GM12878 (cell line): Measurements from ENCODE around the gene CCDC149. TPM values are rescaled to one million over a fixed set of nuclear protein-coding genes. Genes with fewer than 3 reads are reported as not detected.

Source experiments
- ATAC-seq: fragments of 200-7000 bp; cut with Tn5 transposase; 3 replicates; pipeline ENCODE4 v1.9.1; 2020; ENCODE audit warnings: mild to moderate bottlenecking, moderate library complexity
- BruUV-seq: library from RNA; stranded (reverse); fragments of 400-500 nt; replicated peaks from 2 replicates; lab custom pipeline; 2021; lab: Mats Ljungman, UMichigan
- CTCF ChIA-PET: fragments of 300-600 bp; sonication (Branson Sonifier 250); formaldehyde crosslinking; extraction: SDS; loops from one replicate; lab custom pipeline; 2021; ENCODE audit warnings: inconsistent platforms; lab: Yijun Ruan, JAX
- POLR2A ChIA-PET: fragments of 350-600 bp; formaldehyde crosslinking; extraction: SDS; loops from one replicate; lab custom pipeline; 2021; ENCODE audit warnings: inconsistent platforms; lab: Charles Lee
- RAD21 ChIA-PET: fragments of 300-600 bp; sonication (Branson Sonifier 250); formaldehyde crosslinking; loops from one replicate; lab custom pipeline; 2023; ENCODE audit warnings: antibody characterized with exemption; ENCODE audit not compliant: unreplicated experiment; lab: Charles Lee
- SMC1A ChIA-PET: fragments of 300-600 bp; sonication (Branson Sonifier 250); formaldehyde crosslinking; loops from one replicate; lab custom pipeline; 2023; ENCODE audit not compliant: unreplicated experiment, uncharacterized antibody; lab: Charles Lee
- DNase-seq: peaks from one replicate; pipeline ENCODE4 v3.0.0-alpha.2; 2011; ENCODE audit warnings: low read depth, low spot score
- FAIRE-seq: peaks from 3 replicates; lab custom pipeline; 2011; peaks lifted over from hg19 to GRCh38; lab: Jason Lieb, UNC
- H2AFZ ChIP-seq: 2 replicates; pipeline ENCODE4 v1.6.0; 2011; ENCODE audit warnings: low read depth, low read length, control low read depth; ENCODE audit not compliant: control insufficient read depth
- H3K27ac ChIP-seq: 2 replicates; pipeline ENCODE4 v1.5.1; 2011; ENCODE audit warnings: control low read depth; ENCODE audit not compliant: control insufficient read depth, insufficient read depth
- H3K27me3 ChIP-seq, 2 experiments: replicated peaks in 1 of 2; 2 replicates each; pipeline versions ENCODE4 v1.6.0 to v1.6.1; 2011; ENCODE audit warnings: low read length in 1 of 2; ENCODE audit not compliant: control insufficient read depth in 2 of 2, insufficient read depth in 2 of 2
- H3K36me3 ChIP-seq, 2 experiments: 2 replicates each; pipeline ENCODE4 v1.5.1; 2011; ENCODE audit warnings: low read length in 1 of 2; ENCODE audit not compliant: control insufficient read depth in 2 of 2, insufficient read depth in 2 of 2
- H3K4me1 ChIP-seq: 2 replicates; pipeline ENCODE4 v1.6.1; 2011; ENCODE audit warnings: mild to moderate bottlenecking, low read length, moderate library complexity, mixed read lengths; ENCODE audit not compliant: control insufficient read depth, insufficient read depth
- H3K4me2 ChIP-seq: 2 replicates; pipeline ENCODE4 v1.6.0; 2011; ENCODE audit warnings: control low read depth; ENCODE audit not compliant: control insufficient read depth, insufficient read depth
- H3K4me3 ChIP-seq: fragments of 200-600 bp; sonication (generic); 2 replicates; pipeline ENCODE4 v1.5.1; 2016
- H3K79me2 ChIP-seq: 2 replicates; pipeline ENCODE4 v1.6.0; 2011; ENCODE audit warnings: low read length; ENCODE audit not compliant: control insufficient read depth, insufficient read depth
- H3K9ac ChIP-seq: 2 replicates; pipeline ENCODE4 v1.8.0; 2011; ENCODE audit warnings: low read length, control low read depth, mixed read lengths; ENCODE audit not compliant: control insufficient read depth, insufficient read depth
- H3K9me3 ChIP-seq: replicated peaks from 3 replicates; pipeline ENCODE4 v1.5.1; 2011; ENCODE audit warnings: mild to moderate bottlenecking, low read length; ENCODE audit not compliant: control insufficient read depth, insufficient read depth
- H4K20me1 ChIP-seq: 2 replicates; pipeline ENCODE4 v1.6.0; 2011; ENCODE audit not compliant: control insufficient read depth, insufficient read depth
- ATF3 ChIP-seq: IDR thresholded peaks from 2 replicates; pipeline ENCODE4 v1.6.1; 2011; ENCODE audit warnings: low read depth, mild to moderate bottlenecking, low read length, moderate library complexity, borderline replicate concordance; ENCODE audit errors: extremely low read depth
- BMI1 ChIP-seq: fragments of 450-650 bp; IDR thresholded peaks from 2 replicates; pipeline ENCODE4 v1.6.1; 2016; ENCODE audit warnings: mild to moderate bottlenecking, moderate library complexity, borderline replicate concordance
- CBFB ChIP-seq: IDR thresholded peaks from 2 replicates; pipeline ENCODE4 v1.6.1; 2016; ENCODE audit warnings: antibody characterized with exemption, low read depth
- CEBPB ChIP-seq, 2 experiments: fragments of 150-350 bp in 1 of 2; IDR thresholded peaks; 2 replicates each; pipeline ENCODE4 v1.6.1; 2012 to 2014; ENCODE audit warnings: low read depth in 2 of 2, low read length in 2 of 2, borderline replicate concordance in 1 of 2, inconsistent platforms in 1 of 2
- CEBPZ ChIP-seq: fragments of 150-350 bp; IDR thresholded peaks from 2 replicates; pipeline ENCODE4 v1.6.1; 2016; ENCODE audit warnings: low read depth, low read length
- CUX1 ChIP-seq: IDR thresholded peaks from 2 replicates; pipeline ENCODE4 v1.6.1; 2012; ENCODE audit warnings: improper control_type of control experiment, low read depth, low read length; ENCODE audit not compliant: insufficient replicate concordance
- EED ChIP-seq: sonication (generic); IDR thresholded peaks from 2 replicates; pipeline ENCODE4 v1.6.1; 2016; ENCODE audit warnings: antibody characterized with exemption, low read depth
- ETV6 ChIP-seq, 2 experiments: fragments of 450-650 bp in 1 of 2; IDR thresholded peaks in 1 of 2; conservative IDR thresholded peaks in 1 of 2; 2 replicates each; pipeline ENCODE4 v1.6.1; 2014; ENCODE audit warnings: antibody characterized with exemption in 1 of 2, borderline replicate concordance in 1 of 2, low read depth in 1 of 2, mild to moderate bottlenecking in 1 of 2, moderate library complexity in 1 of 2
- LARP7 ChIP-seq: fragments of 450-650 bp; IDR thresholded peaks from 2 replicates; pipeline ENCODE4 v1.6.1; 2017; ENCODE audit warnings: mild to moderate bottlenecking
- RCOR1 ChIP-seq: conservative IDR thresholded peaks from 2 replicates; pipeline ENCODE4 v1.6.1; 2012; ENCODE audit warnings: low read depth, low read length, improper control_type of control experiment
- RELA ChIP-seq: fragments of 450-650 bp; IDR thresholded peaks from 2 replicates; pipeline ENCODE4 v1.8.0; 2014; ENCODE audit warnings: borderline replicate concordance; ENCODE audit not compliant: partially characterized antibody
- TCF7 ChIP-seq: IDR thresholded peaks from 2 replicates; pipeline ENCODE4 v1.6.1; 2014; ENCODE audit warnings: antibody characterized with exemption, borderline replicate concordance
- ZZZ3 ChIP-seq: IDR thresholded peaks from 2 replicates; pipeline ENCODE4 v1.6.1; 2011; ENCODE audit warnings: low read depth; ENCODE audit not compliant: control insufficient read depth, insufficient read length
- WGBS: methylation state at CpG from one replicate; pipeline ENCODE4 v1.1.6; 2016; ENCODE audit warnings: low lambda C conversion rate; ENCODE audit not compliant: insufficient replicate concordance, insufficient coverage; ENCODE audit errors: missing lambda C conversion rate; 5-methylcytosine and 5-hydroxymethylcytosine counted together
- in situ Hi-C: fragments of 300-500 bp; cut with MboI; formaldehyde crosslinking; loops from 9 replicates; pipeline ENCODE4 v1.14.3; 2018; ENCODE audit warnings: mixed read lengths
- intact Hi-C: fragments of 100-400 bp; cut with micrococcal nuclease; formaldehyde crosslinking; loops from one replicate; pipeline ENCODE4 v1.14.2; 2022; ENCODE audit not compliant: unreplicated experiment
- polyA plus RNA-seq, 11 experiments: library from polyadenylated mRNA; depleted of rRNA in 4 of 11; unstranded in 6 of 11; stranded (reverse) in 5 of 11; fragments of >200 nt; fragmentation: Nextera tagmentation in 4 of 11; fragmentation: Illumina TruSeq in 1 of 11; extraction: Ambion mirVana in 4 of 11; extraction: Trizol in 1 of 11; gene quantifications; 1 replicate in 1 of 11; 2 replicates in 10 of 11; pipeline versions ENCODE4 v1.2.1 to v1.2.3, GENCODE V29; 2011 to 2016; ENCODE audit warnings: inconsistent platforms in 2 of 11, missing spikeins in 2 of 11, low read depth in 1 of 11
- total RNA-seq, 4 experiments: library from RNA; depleted of rRNA in 3 of 4; stranded (reverse); fragments of >200 nt in 3 of 4; fragmentation: Illumina TruSeq in 1 of 4; extraction: Trizol in 1 of 4; gene quantifications; 2 replicates each; pipeline versions ENCODE4 v1.2.1 to v1.2.3, GENCODE V29; 2013 to 2021

CCDC149 gene
- total and polyA plus RNA-seq, 10 of the 15 experiments (the other 5 are each of a cell fraction or from before 2014, with no cell fraction given), result 0.03 to 0.04 (median 0.04) TPM; not detected in 7

- TF ChIP-seq BMI1, result no peak
Observed at GRCh38 chr4:24849756-24850155, 63.1 kb downstream of the CCDC149 start (continued).

GRCh38 chr4:24849351-24849750 is 63.5 kb downstream of the CCDC149 start:
- SMC1A ChIA-PET, result no interaction called here
- Histone ChIP-seq H3K27ac (no peak overlapping the region), H3K79me2 (no peaks in the 10 kb centered on the region), H2AFZ (no peak overlapping the region), H4K20me1 (no peaks in the 10 kb centered on the region), H3K4me2 (no peak overlapping the region), H3K36me3 (no peaks in the 10 kb centered on the region), H3K4me1 (no peaks in the 10 kb centered on the region), H3K9ac (no peak overlapping the region), H3K27me3 (no peaks in the 10 kb centered on the region), H3K9me3 (no peaks in the 10 kb centered on the region), H3K4me3 (no peak overlapping the region)
- WGBS, result 50% methylated on average over 4 of the region's 4 CpGs
- no peak for ATAC-seq
- in situ Hi-C loops (no loop called here), intact Hi-C loops (no loop called here)
- CTCF ChIA-PET, result no interaction called here
- POLR2A ChIA-PET, result no interaction called here
- BruUV-seq, result no TSS peak
- DNase-seq, result no peak
- FAIRE-seq, result no peak
- RAD21 ChIA-PET, result no interaction called here
- TF ChIP-seq LARP7, result no peak
- TF ChIP-seq BMI1, result no peak
- TF ChIP-seq CUX1, result no peak
- TF ChIP-seq ETV6 (conservative IDR thresholded peaks at IDR 0.05 in 1 of 2, IDR thresholded peaks at IDR 0.05 in 1 of 2; ENCODE audit: borderline replicate concordance in 1 of 2, low read depth in 1 of 2), result no peak
- TF ChIP-seq CBFB, result no peak
- no peak for TF ChIP-seq CEBPZ
- no peak for TF ChIP-seq EED
- no peak for TF ChIP-seq ZZZ3
- TF ChIP-seq RELA, result no peak
- no peak for TF ChIP-seq RCOR1
- TF ChIP-seq ATF3, result no peak
- TF ChIP-seq TCF7, result no peak
- no peak for TF ChIP-seq CEBPB (IDR thresholded peaks at IDR 0.05; ENCODE audit: borderline replicate concordance in 1 of 2, low read depth in 2 of 2, low read length in 2 of 2)
